ENCODE data around the gene SMARCD1. TPM values are rescaled to one million over a fixed set of nuclear protein-coding genes. Genes with fewer than 3 reads are reported as not detected.

SMARCD1 gene
- total and polyA plus RNA-seq, 9 of the 15 experiments (the other 6 are each of a cell fraction or from before 2014, with no cell fraction given) = 0.86 to 91.7 (median 48.0) TPM

DNA sequence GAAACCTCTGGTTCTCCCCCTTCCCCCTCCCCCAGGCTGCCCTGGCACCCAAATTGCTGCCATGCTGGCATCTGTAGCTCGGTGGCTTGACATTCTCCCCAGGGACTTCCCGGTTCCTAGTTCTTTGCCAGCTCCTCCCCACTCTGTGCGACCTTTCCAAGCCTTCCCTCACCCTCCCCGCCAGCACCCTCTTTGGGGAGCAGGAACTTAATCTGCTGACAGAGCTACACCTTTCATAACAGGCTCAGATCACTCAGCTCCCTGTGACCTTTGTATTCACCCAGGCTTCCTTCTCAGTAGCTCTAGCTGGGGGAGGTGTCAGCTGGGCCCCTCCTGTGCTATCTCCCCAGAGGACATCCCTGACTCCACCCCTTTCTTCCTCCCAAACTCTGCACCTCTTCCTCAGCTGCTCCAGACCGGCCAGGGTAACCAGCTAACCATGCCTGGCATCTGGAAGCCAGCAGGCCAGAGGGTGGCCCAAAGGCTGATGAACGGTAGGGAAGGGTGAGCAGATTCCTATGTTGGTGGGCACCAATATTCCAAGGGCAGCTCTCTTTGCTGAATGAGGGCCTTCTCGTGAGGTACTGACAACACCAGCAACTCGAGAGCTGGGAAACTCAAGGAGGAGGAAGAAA lies 25.1 kb downstream of the SMARCD1 start (continued):
- no peak for TF ChIP-seq ZNF639 (CRISPR knock-in tag; conservative IDR thresholded peaks at IDR 0.05 in 1 of 2, IDR thresholded peaks at IDR 0.05 in 1 of 2)
- peak; percentile 67; the same call in 1 of the 2 replicates for TF ChIP-seq CTBP1 (IDR thresholded peaks at IDR 0.05; ENCODE audit: borderline replicate concordance)
- no peak for TF ChIP-seq DMBX1 (CRISPR knock-in tag; IDR thresholded peaks at IDR 0.05; ENCODE audit: borderline replicate concordance)
- TF ChIP-seq TRIM24 (IDR thresholded peaks at IDR 0.05) = peak in 1 of 2 experiments; percentile 11; a peak in 2 of 4 replicates
- TF ChIP-seq, protein P1, sequence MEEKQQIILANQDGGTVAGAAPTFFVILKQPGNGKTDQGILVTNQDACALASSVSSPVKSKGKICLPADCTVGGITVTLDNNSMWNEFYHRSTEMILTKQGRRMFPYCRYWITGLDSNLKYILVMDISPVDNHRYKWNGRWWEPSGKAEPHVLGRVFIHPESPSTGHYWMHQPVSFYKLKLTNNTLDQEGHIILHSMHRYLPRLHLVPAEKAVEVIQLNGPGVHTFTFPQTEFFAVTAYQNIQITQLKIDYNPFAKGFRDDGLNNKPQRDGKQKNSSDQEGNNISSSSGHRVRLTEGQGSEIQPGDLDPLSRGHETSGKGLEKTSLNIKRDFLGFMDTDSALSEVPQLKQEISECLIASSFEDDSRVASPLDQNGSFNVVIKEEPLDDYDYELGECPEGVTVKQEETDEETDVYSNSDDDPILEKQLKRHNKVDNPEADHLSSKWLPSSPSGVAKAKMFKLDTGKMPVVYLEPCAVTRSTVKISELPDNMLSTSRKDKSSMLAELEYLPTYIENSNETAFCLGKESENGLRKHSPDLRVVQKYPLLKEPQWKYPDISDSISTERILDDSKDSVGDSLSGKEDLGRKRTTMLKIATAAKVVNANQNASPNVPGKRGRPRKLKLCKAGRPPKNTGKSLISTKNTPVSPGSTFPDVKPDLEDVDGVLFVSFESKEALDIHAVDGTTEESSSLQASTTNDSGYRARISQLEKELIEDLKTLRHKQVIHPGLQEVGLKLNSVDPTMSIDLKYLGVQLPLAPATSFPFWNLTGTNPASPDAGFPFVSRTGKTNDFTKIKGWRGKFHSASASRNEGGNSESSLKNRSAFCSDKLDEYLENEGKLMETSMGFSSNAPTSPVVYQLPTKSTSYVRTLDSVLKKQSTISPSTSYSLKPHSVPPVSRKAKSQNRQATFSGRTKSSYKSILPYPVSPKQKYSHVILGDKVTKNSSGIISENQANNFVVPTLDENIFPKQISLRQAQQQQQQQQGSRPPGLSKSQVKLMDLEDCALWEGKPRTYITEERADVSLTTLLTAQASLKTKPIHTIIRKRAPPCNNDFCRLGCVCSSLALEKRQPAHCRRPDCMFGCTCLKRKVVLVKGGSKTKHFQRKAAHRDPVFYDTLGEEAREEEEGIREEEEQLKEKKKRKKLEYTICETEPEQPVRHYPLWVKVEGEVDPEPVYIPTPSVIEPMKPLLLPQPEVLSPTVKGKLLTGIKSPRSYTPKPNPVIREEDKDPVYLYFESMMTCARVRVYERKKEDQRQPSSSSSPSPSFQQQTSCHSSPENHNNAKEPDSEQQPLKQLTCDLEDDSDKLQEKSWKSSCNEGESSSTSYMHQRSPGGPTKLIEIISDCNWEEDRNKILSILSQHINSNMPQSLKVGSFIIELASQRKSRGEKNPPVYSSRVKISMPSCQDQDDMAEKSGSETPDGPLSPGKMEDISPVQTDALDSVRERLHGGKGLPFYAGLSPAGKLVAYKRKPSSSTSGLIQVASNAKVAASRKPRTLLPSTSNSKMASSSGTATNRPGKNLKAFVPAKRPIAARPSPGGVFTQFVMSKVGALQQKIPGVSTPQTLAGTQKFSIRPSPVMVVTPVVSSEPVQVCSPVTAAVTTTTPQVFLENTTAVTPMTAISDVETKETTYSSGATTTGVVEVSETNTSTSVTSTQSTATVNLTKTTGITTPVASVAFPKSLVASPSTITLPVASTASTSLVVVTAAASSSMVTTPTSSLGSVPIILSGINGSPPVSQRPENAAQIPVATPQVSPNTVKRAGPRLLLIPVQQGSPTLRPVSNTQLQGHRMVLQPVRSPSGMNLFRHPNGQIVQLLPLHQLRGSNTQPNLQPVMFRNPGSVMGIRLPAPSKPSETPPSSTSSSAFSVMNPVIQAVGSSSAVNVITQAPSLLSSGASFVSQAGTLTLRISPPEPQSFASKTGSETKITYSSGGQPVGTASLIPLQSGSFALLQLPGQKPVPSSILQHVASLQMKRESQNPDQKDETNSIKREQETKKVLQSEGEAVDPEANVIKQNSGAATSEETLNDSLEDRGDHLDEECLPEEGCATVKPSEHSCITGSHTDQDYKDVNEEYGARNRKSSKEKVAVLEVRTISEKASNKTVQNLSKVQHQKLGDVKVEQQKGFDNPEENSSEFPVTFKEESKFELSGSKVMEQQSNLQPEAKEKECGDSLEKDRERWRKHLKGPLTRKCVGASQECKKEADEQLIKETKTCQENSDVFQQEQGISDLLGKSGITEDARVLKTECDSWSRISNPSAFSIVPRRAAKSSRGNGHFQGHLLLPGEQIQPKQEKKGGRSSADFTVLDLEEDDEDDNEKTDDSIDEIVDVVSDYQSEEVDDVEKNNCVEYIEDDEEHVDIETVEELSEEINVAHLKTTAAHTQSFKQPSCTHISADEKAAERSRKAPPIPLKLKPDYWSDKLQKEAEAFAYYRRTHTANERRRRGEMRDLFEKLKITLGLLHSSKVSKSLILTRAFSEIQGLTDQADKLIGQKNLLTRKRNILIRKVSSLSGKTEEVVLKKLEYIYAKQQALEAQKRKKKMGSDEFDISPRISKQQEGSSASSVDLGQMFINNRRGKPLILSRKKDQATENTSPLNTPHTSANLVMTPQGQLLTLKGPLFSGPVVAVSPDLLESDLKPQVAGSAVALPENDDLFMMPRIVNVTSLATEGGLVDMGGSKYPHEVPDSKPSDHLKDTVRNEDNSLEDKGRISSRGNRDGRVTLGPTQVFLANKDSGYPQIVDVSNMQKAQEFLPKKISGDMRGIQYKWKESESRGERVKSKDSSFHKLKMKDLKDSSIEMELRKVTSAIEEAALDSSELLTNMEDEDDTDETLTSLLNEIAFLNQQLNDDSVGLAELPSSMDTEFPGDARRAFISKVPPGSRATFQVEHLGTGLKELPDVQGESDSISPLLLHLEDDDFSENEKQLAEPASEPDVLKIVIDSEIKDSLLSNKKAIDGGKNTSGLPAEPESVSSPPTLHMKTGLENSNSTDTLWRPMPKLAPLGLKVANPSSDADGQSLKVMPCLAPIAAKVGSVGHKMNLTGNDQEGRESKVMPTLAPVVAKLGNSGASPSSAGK (IDR thresholded peaks at IDR 0.05) = no peak
- no peak for TF ChIP-seq ZNF174 (CRISPR knock-in tag; IDR thresholded peaks at IDR 0.05)
- TF ChIP-seq NELFE (IDR thresholded peaks at IDR 0.05; ENCODE audit: insufficient read depth, insufficient read length) = no peak
- TF ChIP-seq, protein P2, sequence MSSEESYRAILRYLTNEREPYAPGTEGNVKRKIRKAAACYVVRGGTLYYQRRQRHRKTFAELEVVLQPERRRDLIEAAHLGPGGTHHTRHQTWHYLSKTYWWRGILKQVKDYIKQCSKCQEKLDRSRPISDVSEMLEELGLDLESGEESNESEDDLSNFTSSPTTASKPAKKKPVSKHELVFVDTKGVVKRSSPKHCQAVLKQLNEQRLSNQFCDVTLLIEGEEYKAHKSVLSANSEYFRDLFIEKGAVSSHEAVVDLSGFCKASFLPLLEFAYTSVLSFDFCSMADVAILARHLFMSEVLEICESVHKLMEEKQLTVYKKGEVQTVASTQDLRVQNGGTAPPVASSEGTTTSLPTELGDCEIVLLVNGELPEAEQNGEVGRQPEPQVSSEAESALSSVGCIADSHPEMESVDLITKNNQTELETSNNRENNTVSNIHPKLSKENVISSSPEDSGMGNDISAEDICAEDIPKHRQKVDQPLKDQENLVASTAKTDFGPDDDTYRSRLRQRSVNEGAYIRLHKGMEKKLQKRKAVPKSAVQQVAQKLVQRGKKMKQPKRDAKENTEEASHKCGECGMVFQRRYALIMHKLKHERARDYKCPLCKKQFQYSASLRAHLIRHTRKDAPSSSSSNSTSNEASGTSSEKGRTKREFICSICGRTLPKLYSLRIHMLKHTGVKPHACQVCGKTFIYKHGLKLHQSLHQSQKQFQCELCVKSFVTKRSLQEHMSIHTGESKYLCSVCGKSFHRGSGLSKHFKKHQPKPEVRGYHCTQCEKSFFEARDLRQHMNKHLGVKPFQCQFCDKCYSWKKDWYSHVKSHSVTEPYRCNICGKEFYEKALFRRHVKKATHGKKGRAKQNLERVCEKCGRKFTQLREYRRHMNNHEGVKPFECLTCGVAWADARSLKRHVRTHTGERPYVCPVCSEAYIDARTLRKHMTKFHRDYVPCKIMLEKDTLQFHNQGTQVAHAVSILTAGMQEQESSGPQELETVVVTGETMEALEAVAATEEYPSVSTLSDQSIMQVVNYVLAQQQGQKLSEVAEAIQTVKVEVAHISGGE (CRISPR knock-in tag; IDR thresholded peaks at IDR 0.05) = no peak
- TF ChIP-seq DACH1 (IDR thresholded peaks at IDR 0.05; ENCODE audit: partially characterized antibody) = peak; percentile 69
- no peak for TF ChIP-seq ZNF551 (CRISPR knock-in tag; IDR thresholded peaks at IDR 0.05)

Measured in K562 (cell line).